ENCODE data around the gene RETREG3. TPM values are rescaled to one million over a fixed set of nuclear protein-coding genes. Genes with fewer than 3 reads are reported as not detected.

RETREG3 gene
- total and polyA plus RNA-seq, 9 of the 15 experiments (the other 6 are each of a cell fraction or from before 2014, with no cell fraction given): 4.1 to 39.0 (median 16.9) TPM

- peaks cover 14% of the 10 kb centered on the region for H3K79me2 ChIP-seq (ENCODE audit: control insufficient read depth, insufficient read depth, low read length)
- no peak overlapping the region for H3K4me3 ChIP-seq
- peaks cover 13 to 39% of the 10 kb centered on the region in 2 experiments; a peak in 4 of 5 replicates for H3K4me1 ChIP-seq (replicated peaks in 1 of 2; ENCODE audit: control insufficient read depth in 2 of 2, insufficient read depth in 2 of 2, low read length in 2 of 2)
- H3K27ac ChIP-seq (ENCODE audit: extremely low read depth, low read depth, low read length): no peak overlapping the region; the same call in 2 of the 3 replicates
- ATAC-seq (no peak), FAIRE-seq (peak; percentile 19), DNase-seq (ENCODE audit: extremely low read depth in 1 of 4, low spot score in 3 of 4) (no peak)
- intact Hi-C loops (cut with micrococcal nuclease): no loop called here
- WGBS (ENCODE audit: insufficient coverage, low coverage, missing lambda C conversion rate): 74% methylated on average over 14 of the region's 14 CpGs
- peaks cover 5% of the 10 kb centered on the region; the same call in 1 of the 3 replicates for H3K36me3 ChIP-seq (ENCODE audit: control insufficient read depth, insufficient read depth, low read length)
- no peak overlapping the region for H2AFZ ChIP-seq (ENCODE audit: low read depth, low read length)
- H3K4me2 ChIP-seq (ENCODE audit: insufficient read depth, low read length): no peak overlapping the region
- ChIA-PET POLR2A (interaction anchor here (0.5 kb wide), 1 partner anchor 77 kb away, joined by 3 read pairs; no protein-coding TSS in a partner anchor), CTCF (ENCODE audit: low intra/inter-chr PET ratio) (no interaction called here)
- no peaks in the 10 kb centered on the region for H3K27me3 ChIP-seq (ENCODE audit: control insufficient read depth in 2 of 2, insufficient read depth in 2 of 2, low read length in 2 of 2)
- no peak overlapping the region for H3K9ac ChIP-seq (ENCODE audit: insufficient read depth in 1 of 2, low read depth in 2 of 2, low read length in 2 of 2)
- 0 out of 2 replicates have a peak, but pooled peaks have one; percentile 37 for TF ChIP-seq POLR2A (conservative IDR thresholded peaks at IDR 0.05)
- no peak for TF ChIP-seq HEY1 (CRISPR knock-in tag; IDR thresholded peaks at IDR 0.05; ENCODE audit: borderline replicate concordance)
- H3K9me3 ChIP-seq (replicated peaks; ENCODE audit: control insufficient read depth, insufficient read depth, low read depth, low read length): no peaks in the 10 kb centered on the region
- no TSS peak for BruUV-seq (replicated peaks)
- no peaks in the 10 kb centered on the region for H4K20me1 ChIP-seq (replicated peaks; ENCODE audit: control insufficient read depth, insufficient read depth, low read length)
- H3K9me1 ChIP-seq (ENCODE audit: control insufficient read depth, insufficient read depth, low read length): no peaks in the 10 kb centered on the region
- in situ Hi-C loops (cut with MboI): no loop called here
Observed at GRCh38 chr17:42548993-42549755, 60.0 kb downstream of the RETREG3 start.

DNA sequence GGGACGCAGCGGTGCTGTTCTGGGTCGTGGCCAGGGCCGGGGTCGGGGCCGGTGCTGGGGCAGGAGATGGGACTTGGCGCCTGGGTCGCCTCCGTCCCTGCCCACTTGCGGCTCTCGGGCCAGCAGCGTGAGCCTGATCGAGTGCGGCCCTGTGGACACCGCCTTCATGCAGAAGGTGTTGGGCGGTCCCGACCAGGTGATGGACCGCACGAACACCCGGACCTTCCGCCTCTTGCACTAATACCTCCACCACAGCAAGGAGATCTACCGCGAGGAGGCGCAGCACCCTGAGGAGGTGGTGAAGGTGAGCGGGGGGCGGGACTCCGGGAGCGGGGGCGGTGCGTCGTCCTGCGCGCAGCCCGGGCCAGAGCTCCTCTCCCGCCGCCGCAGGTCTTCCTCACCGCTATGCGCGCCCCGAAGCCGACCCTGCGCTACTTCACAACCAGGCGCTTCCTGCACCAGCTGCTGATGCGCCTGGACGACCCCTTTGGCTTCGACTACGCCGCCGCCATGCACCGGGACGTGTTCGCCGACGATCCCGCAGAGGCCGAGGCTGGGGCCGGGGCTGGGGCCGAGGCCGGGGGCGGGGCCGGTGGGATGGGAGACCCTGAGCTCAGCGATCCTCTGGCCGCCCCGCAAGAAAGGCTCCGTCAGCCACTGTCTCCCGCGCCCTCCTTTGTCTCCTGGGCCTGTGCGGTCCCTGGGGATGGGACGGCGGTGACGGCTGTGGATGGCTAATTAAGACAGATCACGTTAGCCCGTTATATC, 60.9 kb downstream of the RETREG3 start:
- intact Hi-C loops (cut with micrococcal nuclease) (no loop called here), in situ Hi-C loops (cut with MboI) (no loop called here)
- no peaks in the 10 kb centered on the region for H3K9me1 ChIP-seq (ENCODE audit: control insufficient read depth, insufficient read depth, low read length)
- no peak overlapping the region for H3K4me3 ChIP-seq
- H3K79me2 ChIP-seq (ENCODE audit: control insufficient read depth, insufficient read depth, low read length): peaks cover 5% of the 10 kb centered on the region
- ChIA-PET CTCF (ENCODE audit: low intra/inter-chr PET ratio) (no interaction called here), POLR2A (interaction anchor here (0.5 to 0.9 kb wide), 3 partner anchors 23 to 739 kb away, joined by 3 read pairs; no protein-coding TSS in a partner anchor)
- peak; percentile 42; the same call in 1 of the 2 replicates for TF ChIP-seq POLR2G (IDR thresholded peaks at IDR 0.05; ENCODE audit: low read depth, low read length)
- no peak for TF ChIP-seq RBM22 (IDR thresholded peaks at IDR 0.05; ENCODE audit: low read depth, low read length, poor library complexity, severe bottlenecking)
- peaks cover 13% of the 10 kb centered on the region; the same call in 1 of the 3 replicates for H3K36me3 ChIP-seq (ENCODE audit: control insufficient read depth, insufficient read depth, low read length)
- no peak for FAIRE-seq
- 98% methylated on average over 32 of the region's 74 CpGs for WGBS (ENCODE audit: insufficient coverage, low coverage, missing lambda C conversion rate)
- no peak overlapping the region for H3K4me2 ChIP-seq (ENCODE audit: insufficient read depth, low read length)
- H3K27me3 ChIP-seq (ENCODE audit: control insufficient read depth in 2 of 2, insufficient read depth in 2 of 2, low read length in 2 of 2): no peaks in the 10 kb centered on the region
- DNase-seq (ENCODE audit: extremely low read depth in 1 of 4, low spot score in 3 of 4): peak in 1 of 4 experiments; percentile 9
- H3K9me3 ChIP-seq (replicated peaks; ENCODE audit: control insufficient read depth, insufficient read depth, low read depth, low read length): no peaks in the 10 kb centered on the region
- peaks cover 5 to 36% of the 10 kb centered on the region in 2 experiments; a peak in 4 of 5 replicates for H3K4me1 ChIP-seq (replicated peaks in 1 of 2; ENCODE audit: control insufficient read depth in 2 of 2, insufficient read depth in 2 of 2, low read length in 2 of 2)
- no peak for ATAC-seq
- no peak overlapping the region for H2AFZ ChIP-seq (ENCODE audit: low read depth, low read length)
- H4K20me1 ChIP-seq (replicated peaks; ENCODE audit: control insufficient read depth, insufficient read depth, low read length): no peaks in the 10 kb centered on the region
- no peak overlapping the region for H3K27ac ChIP-seq (ENCODE audit: extremely low read depth, low read depth, low read length)
- no peak overlapping the region; a peak in 1 of 4 replicates for H3K9ac ChIP-seq (ENCODE audit: insufficient read depth in 1 of 2, low read depth in 2 of 2, low read length in 2 of 2)
- BruUV-seq (replicated peaks): no TSS peak
